Skeletal muscle cell (primary cell): ENCODE results near the gene DNAJC6.

Experiments used
- DNase-seq: peaks from one replicate; pipeline ENCODE4 v3.0.0-alpha.2; 2010; ENCODE audit warnings: low read depth
- H3K4me3 ChIP-seq: 2 replicates; pipeline ENCODE4 v1.5.1; 2011; ENCODE audit warnings: low read depth, mild to moderate bottlenecking, control low read depth, low read length, moderate library complexity

DNAJC6 gene

GRCh38 chr1:65393347-65393746 lies 84.0 kb downstream of the DNAJC6 start:
- peak; percentile 59 for DNase-seq
- H3K4me3 ChIP-seq, result no peak overlapping the region

DNA sequence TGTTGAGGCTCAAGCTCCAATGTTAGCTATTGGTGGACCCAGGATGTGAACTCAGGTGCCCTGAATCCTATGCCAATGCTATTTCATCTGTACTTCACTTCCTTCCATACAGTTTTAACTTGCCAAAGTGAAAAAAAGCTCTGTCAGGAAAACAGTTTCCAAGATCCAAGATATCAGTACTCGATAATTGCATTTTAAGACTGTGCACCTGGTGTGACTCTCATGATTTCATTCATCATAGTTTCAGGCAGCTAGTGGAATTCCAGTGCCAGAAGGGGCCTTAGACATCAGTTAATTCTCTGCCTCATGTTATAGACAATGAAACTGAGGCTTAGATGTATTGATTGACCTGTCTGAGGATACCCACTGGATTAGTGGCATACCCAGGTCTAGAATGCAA lies 84.6 kb downstream of the DNAJC6 start:
- no peak for DNase-seq
- H3K4me3 ChIP-seq, result no peak overlapping the region

DNA sequence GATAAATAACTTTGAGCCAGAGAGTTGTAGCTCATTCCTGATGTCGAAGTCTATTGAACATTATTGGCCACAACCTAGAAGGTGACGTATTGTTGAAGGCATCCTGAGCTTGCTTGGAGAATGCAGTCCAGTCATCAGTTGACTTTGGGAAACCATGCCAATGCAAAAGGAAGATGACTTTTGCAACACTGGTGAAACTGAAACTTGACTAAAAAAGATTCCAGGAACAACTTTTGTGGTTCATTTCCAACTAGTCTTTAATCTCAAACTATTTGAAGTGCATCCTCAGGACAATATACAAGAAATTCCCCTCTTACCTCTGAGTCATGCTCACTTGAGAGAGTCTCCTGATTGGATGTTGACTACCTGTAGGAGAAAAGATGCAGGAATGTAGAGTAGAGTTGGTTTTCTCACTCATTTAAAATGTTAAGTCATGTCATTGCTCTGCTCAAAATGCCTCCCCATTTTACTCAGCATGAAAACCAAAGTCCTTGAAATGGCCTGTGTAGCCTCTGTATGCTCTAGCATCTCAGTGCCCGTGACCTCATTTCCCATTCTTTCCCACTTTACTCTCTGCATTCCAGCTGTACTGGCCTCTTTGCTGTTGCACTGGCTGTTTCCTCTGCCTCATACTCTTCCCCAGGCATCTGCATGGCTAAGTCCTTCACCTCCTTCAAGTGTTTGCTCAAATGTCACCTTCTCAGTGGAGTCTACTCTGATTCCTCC lies 86.7 kb downstream of the DNAJC6 start:
- no peak overlapping the region for H3K4me3 ChIP-seq

GRCh38 chr1:65398083-65398482 lies 88.7 kb downstream of the DNAJC6 start:
- no peak overlapping the region for H3K4me3 ChIP-seq
- no peak for DNase-seq

More for the DNA sequence above, 86.7 kb downstream of the DNAJC6 start:
- DNase-seq, result peak; percentile 62

DNA sequence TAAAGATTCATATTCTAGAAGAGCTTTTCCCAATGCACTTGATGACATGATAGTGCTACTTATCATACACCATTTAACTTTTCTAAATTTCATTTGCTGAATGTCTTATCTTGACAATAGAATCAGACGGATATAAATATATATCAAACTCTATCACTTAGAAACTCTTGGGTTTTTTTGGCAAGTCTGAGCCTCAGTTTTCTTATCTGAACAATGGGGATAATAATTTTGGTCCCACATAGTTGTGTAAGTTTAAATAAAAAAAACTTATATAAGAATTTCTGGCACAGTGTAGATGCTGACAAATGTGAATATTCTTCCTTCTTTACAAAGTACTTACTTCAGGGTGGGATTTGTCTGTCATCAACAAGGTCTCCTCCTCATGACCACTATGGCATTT lies 89.7 kb downstream of the DNAJC6 start:
- no peak overlapping the region for H3K4me3 ChIP-seq
- no peak for DNase-seq

- H3K4me3 ChIP-seq, result no peak overlapping the region
- DNase-seq, result no peak
Observed at GRCh38 chr1:65401612-65402011, 92.3 kb downstream of the DNAJC6 start.

DNA sequence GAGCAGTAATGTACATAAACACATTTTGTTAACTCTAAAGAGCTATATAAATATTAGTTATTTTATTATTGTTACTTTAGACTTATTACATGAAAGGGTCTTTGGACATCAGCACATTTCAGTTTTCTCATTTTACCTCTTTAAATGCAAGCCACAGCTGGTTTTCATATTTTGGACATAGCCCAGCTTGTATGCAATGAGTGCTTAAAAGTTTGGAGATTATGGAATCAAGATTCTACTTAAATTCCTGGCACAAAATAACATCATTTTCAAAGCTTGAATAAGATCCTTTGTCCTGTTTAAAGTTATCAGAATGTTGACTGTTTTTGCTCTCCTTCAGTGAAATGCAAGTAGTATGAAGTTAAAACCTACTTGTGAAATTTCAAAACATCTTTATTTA lies 95.6 kb downstream of the DNAJC6 start:
- no peak overlapping the region for H3K4me3 ChIP-seq
- DNase-seq, result no peak

GRCh38 chr1:65407877-65408276 lies 98.5 kb downstream of the DNAJC6 start:
- DNase-seq, result no peak
- no peak overlapping the region for H3K4me3 ChIP-seq

DNA sequence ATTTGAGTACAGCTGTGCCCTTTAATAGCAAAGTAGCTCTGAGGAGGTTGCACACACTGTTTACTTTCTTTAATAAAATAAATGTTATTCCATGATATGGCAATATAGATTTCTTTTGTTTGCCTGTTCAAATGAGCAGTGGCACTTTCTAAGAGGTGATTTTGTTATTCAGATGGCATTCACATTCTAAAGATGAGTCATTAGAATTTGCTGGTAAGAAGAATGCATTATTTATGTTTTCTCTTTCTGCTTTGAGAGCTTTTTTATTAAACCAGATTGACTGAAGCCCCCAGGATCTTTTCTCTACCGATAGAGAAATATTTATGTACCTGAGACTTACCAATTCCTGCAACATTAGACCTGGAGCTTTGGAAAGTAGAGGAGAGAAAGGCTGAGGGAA lies 100.0 kb downstream of the DNAJC6 start:
- H3K4me3 ChIP-seq, result no peak overlapping the region
- DNase-seq, result no peak

DNA sequence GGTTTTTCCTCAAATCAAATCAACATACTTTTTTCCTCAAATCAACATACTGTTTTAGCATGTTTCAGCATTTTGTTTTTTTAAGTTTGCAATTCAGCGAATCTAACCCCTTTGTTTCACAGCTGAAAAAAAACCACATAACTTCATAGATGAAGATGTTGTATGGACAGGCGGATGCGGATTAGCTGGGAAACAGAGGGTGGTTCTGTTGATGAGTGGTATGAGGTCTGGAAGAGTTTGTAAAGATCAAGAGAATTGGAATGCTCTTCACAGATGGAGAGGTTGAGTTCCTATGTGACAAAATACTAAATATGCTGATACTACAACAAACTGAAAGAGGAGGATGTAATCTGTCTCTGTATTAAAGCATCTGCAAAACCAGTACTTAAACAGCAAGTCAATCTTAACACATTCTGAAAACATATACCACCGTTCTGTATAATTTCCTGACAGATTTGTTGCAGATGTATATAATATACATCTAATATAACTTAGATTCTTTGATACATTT lies 100.5 kb downstream of the DNAJC6 start:
- no peak overlapping the region for H3K4me3 ChIP-seq
- no peak for DNase-seq

- no peak overlapping the region for H3K4me3 ChIP-seq
- no peak for DNase-seq
Observed at GRCh38 chr1:65412256-65412983, 103.1 kb downstream of the DNAJC6 start.

GRCh38 chr1:65412984-65413375 lies 103.6 kb downstream of the DNAJC6 start:
- H3K4me3 ChIP-seq, result no peak overlapping the region
- DNase-seq, result no peak

DNA sequence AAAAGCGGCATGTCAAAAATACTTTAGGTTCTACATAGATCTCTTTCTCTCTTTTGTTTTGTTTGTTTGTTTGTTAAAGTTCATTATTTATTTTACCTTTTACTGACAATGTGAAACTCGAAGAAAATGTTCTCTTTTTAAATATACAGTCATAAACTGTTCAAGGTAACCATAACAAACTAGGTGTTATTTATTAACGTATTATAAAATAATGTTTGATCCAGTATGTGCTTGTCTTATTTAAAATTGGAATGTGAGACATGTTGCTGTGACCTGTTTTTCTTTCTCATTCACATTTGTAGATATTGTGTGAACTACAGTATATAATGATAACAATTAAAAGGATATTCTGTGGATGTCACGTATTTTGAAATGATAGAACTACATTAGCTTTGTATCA lies 105.2 kb downstream of the DNAJC6 start:
- DNase-seq, result no peak
- no peak overlapping the region for H3K4me3 ChIP-seq

DNA sequence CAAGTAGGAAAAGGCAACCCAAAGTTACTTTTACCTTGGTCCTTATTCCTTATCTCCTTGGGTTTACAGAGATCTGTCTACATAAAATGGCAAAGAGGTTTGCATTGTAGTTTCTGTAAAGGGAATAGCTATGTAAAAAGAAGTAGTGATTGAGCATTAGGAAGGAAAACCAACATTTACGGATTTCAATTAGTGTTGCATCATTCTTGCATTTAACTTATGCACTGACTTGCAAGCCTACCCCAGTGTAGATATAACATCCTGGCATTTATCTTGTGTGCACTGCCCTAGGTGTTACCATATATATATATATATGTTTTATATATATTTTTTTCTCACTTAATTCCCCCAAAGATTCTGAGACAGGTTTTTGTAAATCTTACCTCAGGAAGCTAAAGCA lies 107.4 kb downstream of the DNAJC6 start:
- no peak overlapping the region for H3K4me3 ChIP-seq
- no peak for DNase-seq

DNA sequence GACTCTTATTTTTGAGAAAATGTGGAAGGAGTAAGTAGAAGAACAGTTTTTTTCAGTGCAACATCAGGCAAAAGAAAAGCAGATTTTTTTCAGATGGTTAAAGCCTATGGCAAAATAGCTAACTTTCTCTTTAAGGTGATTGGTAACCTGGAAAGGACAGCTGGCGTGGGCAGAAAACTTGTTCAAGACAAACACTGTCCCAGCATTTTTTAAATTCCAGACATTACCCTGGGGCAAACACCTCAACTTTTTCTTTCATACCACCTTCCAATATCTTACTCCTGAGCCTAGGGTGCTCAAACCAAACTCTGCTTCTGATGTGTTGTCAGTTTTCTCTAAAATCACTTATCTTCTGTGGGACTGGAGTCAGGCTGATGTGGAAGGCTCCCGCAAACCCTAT lies 108.4 kb downstream of the DNAJC6 start:
- H3K4me3 ChIP-seq, result no peak overlapping the region

GRCh38 chr1:65418522-65419185 lies 109.3 kb downstream of the DNAJC6 start:
- no peak for DNase-seq
- H3K4me3 ChIP-seq, result no peak overlapping the region

More for the DNA sequence above, 108.4 kb downstream of the DNAJC6 start:
- DNase-seq, result no peak

GRCh38 chr1:65419681-65420589 lies 110.6 kb downstream of the DNAJC6 start:
- peak overlapping the region; percentile 76 for H3K4me3 ChIP-seq
- DNase-seq, result peak; percentile 94

DNA sequence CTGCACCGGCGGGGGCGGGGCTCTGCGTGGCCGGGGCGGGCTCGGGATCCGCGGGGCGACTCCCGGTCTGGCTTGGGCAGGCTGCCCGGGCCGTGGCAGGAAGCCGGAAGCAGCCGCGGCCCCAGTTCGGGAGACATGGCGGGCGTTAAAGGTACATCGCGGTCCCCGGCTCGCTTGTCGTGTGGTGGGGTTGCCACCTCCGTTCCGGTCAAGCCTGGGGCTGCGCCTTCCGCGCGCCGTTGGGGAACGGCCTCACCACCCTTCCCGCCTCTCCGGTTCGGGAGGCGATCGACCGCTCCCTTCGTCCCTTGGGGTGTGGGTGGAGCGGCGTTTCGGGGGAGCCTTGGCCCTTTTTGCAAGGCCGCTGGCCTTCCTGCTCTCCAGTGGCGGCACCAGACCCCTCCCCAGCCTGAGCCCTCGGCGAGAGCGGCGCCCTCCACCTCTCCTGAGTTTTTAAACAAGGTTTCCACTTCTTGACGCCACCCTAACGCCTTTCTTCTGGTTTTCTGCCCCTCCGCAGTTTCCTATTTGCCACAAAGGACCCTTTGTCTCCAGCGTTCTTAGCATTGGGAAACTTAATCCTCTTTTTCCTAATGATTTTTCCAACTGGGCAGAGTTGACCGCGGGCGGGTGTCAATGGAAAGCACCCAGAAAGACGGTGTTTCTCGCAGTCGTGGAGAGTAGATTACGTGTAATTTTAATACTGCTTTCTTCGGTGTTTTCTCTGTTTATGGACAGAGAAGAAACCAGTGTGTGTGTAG lies 111.4 kb downstream of the DNAJC6 start, which contains the start of the genes LEPR and LEPROT:
LEPR (plus strand) TSS at position 79 of the 761 bp plus-strand sequence. CDS start 144,898 bp downstream, outside the sequence.
LEPROT (plus strand) TSS at position 79 of the 761 bp plus-strand sequence; CDS start at position 136, 57 bp downstream.
- DNase-seq, result no peak
- H3K4me3 ChIP-seq, result peak within 1 kb of the TSS; percentile 76
